ENCODE measurements around the gene CCNF.

CCNF gene

DNA sequence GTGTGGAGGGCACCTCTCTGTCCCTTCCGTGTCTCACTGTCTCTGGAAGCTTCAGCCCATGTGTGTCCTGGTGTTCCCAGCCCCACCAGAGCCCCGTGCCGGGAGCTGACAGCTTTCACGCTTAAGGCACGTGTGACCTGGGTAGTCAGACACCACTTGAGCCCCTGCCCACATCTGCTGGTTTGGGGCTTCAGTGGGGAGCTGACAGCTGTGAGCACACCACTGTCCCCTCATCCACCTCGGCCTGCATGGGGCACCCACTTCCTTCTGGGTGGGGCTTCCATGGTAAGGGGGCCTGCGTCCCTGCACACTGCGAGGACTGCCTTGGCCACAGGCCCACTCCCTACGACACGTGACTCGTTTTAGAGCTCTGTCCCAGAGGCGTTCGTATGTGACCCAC, 28.0 kb downstream of the CCNF start:
- DNase-seq (ENCODE audit: low read depth), result no peak

DNA sequence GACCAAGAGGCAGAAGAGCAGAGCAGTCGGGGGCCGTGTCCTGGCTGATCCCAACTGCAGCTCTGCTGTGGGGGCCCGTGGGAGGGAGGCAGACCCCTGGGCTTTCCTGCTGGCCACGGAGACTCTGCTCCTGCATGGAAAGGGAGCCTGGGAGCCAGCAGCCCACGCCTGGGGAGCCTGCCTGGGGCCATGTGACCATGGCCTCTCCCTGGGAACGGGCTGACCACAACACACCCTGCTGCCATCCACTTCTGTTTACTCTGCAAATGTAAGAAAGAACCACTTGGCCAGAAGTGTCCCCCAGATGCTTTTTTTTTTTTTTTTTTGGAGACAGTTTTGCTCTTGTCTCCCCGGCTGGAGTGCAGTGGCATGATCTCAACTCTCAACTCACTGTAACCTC, 28.7 kb downstream of the CCNF start:
- no peak for DNase-seq (ENCODE audit: low read depth)

DNA sequence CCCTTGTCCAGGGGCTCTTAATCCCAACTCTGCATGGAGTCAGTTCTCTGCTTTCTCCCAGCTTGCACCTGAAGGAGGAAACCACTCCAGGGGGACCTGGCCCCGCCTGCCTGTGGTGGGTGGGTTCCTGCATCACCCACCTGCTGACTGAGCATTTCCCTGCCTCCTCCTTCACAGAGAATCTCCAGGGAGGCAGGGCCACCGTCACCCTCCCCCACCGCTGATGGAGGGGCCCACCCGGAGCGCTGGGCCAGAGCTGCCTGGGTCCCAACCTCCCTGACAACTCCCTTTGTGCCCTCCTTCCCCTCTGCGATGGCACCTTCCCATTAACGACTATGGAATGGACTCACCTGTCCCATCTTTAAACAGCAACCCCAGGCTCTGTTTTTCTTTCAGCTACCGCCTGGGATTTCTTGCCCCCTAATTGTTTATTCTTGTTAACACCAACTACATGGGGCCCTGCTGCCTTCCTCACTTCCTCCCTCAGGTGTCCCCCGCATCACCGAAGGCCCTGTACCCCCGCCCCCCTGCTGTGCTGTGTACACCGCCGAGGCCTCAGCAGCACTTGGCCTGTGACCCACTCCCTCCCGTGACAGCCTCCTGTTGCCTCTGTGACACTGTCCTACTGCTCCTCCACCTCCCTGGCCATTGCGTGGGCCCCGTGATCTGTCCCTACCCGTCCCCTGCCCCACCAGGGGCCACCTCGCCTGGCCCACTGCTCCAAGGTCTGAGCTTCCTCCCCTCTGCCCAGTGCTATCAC, 29.8 kb downstream of the CCNF start:
- DNase-seq (ENCODE audit: low read depth), result no peak

DNA sequence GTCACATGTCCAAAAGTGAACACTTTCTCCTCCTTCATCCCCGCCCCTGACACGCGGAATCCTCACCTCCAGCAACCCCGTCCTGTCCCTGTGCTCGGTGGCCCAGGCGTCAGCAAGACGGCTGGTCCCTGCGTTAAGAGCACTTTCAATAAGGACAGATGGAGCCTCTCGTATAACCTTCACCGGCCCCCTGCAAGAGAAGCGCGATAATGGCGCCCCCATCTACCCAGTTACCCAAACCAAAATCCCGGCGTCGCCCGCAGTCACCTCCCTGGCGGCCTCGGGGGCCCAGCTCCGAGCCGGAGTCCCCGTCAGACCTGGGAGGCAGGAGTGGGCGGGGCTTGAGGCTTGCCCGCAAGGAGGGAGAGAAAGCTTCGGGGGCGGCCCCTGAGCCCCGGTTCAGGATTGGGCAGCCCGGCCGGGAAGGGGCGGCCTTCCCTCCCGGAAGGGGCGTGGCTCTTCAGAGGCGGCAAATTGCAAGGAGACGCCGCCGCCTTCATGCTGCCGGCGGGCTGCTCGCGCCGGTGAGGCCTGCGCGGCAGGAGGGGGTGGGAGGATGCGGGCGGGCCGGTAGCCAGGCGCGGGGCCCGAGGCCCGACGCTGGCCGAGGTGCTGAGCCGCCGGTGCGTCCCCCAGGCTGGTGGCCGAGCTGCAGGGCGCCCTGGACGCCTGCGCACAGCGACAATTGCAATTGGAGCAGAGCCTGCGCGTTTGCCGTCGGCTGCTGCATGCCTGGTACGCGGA, 30.6 kb downstream of the CCNF start, which contains the start of gene TEDC2:
TSS of gene TEDC2 (plus strand) at position 463 of the 744 bp plus-strand sequence. CDS start at position 499, 36 bp downstream.
- peak; percentile 85 for DNase-seq (ENCODE audit: low read depth)

DNA sequence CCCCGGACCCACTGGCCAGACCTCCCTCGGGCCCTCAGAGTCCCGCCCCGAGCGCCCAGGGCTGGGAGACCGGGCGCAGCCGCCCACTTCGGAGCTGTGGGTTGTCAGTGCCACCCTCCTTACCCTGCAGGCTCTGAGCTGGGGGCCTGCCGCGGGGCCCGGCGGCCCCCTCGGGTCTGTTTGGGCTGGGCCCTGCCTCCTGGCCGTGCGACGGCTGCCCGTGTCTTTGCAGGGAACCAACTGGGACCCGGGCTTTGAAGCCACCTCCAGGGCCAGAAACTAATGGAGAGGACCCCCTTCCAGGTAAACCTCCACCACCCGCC, 31.1 kb downstream of the CCNF start:
- DNase-seq (ENCODE audit: low read depth), result no peak

DNA sequence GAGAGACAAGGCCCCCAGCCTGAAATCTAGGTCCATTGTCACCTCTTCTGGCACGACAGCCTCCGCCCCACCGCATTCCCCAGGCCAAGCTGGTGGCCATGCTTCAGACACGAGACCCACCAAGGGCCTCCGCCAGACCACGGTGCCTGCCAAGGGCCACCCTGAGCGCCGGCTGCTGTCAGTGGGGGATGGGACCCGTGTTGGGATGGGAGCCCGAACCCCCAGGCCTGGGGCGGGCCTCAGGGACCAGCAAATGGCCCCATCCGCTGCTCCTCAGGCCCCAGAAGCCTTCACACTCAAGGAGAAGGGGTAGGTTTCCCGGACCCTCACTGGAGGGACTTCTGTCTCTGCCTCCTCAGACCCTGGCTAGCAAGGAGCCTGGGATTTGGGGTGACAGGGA, 31.7 kb downstream of the CCNF start:
- no peak for DNase-seq (ENCODE audit: low read depth)

DNA sequence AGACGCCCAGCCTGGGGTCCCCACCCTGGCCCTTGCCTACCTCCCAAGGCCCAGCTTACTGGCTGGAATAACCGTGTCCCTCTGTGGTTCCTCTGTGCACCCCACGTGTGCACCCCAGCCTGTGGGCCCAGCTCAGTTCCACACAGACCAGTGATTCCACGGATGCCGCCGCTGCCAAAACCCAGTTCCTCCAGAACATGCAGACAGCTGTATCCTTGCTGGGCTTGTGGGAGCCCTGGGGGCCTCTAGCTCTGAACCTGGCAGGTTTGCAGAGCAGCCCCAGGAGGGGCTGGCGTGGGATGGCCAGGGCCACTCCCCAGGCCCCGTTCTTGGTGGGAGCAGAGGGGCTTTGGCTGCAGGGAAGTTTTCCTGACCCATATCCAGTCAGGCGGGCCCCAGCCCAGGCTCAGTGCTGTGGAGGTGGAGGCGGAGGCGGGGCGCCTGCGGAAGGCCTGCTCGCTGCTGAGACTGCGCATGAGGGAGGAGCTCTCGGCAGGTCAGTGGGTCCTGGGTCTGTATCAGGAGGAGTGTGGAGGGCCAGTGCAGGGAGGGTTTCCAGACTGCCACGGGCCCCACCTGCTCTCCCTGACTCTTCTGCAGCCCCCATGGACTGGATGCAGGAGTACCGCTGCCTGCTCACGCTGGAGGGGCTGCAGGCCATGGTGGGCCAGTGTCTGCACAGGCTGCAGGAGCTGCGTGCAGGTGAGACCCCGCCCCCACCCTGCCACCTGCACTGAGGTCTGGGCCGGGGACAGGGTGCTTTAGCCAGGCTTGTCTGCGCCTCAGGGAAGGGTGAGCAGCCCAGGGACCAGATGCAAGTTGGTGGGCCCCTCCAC, 33.0 kb downstream of the CCNF start:
- no peak for DNase-seq (ENCODE audit: low read depth)

DNA sequence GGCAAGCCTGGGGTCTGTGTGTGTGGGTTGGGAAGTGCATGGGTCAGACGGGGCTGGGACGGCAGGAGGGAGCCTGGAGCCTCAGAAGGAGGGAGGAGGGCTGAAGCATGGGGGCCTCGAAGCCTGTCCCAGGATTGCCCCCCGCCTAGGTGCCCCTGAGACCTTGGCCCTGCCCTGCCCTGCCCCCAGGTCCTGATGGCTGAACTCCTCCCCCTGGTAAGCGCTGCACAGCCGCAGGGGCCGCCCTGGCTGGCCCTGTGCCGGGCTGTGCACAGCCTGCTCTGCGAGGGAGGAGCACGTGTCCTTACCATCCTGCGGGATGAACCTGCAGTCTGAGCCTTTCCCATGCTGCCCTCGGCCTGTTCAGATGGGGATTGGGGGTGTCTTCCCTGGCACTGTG, 35.1 kb downstream of the CCNF start:
- no peak for DNase-seq (ENCODE audit: low read depth)

DNA sequence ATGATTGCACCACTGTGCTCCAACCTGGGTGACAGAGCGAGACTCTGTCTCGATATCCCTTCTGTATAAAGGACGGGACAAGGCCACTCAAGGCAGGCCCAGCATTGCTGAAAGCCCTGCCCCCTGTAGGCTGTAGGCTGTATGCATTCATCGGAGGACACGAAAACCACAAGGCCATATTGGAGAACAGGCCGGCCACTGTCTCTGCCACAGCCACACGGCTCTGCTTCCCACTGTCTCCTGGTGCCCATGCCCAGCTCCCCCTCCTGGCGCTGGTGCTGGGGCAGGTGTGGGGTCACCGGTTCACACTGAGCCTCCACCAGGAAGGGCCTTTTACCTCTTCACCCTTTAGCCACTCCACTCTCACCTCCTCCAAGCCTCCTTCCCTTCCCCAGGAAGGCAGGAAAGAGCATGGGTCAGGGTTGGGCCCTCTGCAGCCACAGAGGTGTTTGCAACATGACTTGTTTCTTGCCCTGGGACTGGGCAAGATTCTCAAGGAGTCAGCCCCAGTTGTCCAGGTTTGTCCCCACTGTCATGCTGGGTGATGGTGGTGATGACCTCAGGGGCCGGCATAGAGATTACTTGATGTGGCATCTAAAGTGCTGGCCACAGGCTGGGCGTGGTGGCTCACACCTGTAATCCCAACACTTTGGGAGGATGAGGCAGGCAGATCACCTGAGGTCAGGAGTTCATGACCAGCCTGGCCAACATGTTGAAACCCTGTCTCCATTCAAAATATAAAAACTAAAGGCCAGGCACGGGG, 36.6 kb downstream of the CCNF start:
- no peak for DNase-seq (ENCODE audit: low read depth)

DNA sequence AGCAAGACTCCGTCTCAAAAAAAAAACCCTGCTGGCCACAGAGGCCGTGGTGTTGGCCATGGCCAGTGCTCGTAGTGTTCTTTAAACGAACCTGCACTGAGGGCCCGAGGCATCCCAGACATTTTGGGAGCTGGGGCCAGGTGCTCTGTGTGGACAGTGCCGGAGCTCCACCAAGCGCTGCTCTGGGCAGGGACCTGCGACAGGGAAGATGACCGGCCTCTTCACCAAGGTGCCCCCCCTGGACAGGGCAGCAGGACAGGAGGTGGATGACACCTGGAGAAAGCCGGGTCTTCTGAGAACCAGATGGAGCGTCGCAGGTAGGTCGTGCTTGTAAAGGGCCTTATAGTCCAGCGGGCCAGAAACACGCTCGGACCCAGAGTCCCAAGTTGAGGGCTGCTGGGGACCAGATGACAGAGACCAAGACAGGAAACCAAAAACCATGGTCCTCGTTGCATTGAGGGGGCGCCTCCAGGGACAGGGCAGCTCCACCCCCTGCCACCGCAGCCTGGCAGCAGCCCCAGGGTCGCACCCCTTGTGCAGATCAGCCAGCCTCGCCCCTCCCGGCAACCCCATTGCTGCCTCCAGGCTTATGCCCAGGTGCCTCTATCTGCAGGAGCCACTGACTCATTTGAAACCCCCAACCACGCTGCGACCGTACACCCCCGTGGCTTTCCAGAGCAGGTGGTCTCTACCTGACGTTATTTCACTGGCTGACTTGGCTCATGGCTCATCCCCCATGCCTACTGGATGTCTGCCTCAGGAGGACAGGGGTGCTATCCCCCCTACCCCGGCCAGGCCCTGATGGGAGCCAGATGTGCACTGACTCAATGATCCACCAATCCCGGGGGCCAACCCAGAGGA, 37.6 kb downstream of the CCNF start:
- no peak for DNase-seq (ENCODE audit: low read depth)

DNA sequence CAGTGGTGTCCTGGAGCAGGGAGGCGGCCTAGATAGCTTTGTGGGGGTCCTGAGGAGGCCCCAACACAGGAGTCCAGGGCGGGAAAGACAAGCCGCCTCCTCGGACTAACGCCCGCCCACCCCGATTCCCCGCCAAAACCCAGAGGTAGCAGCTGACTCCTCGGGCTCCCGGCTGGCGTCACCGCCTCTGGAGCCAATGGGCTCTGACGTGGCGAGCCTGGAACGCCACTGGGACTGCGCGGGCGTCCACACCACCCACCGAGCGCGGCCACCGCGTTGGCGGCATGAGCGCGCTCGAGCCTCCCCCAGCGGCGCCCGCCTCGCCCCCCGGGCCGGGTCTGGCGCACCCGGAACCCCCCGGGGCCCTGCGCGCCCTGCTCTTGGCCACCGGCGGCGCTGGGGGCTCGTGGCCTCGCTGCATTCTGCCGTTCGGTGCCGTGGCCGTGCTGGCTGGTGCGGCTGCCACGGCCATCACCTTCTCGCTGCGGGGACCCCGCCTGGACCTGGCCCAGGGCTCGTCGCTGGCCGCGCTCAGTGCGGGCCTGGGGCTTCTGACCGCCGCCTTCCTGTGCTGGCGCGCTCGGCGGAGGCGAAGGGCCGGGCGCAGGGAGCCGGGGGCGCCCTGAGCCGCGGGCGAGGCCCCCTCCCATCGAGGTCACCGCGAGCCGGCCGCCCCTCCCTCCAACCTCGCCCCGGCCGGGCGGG, 38.4 kb downstream of the CCNF start:
- peak; percentile 17 for DNase-seq (ENCODE audit: low read depth)

DNA sequence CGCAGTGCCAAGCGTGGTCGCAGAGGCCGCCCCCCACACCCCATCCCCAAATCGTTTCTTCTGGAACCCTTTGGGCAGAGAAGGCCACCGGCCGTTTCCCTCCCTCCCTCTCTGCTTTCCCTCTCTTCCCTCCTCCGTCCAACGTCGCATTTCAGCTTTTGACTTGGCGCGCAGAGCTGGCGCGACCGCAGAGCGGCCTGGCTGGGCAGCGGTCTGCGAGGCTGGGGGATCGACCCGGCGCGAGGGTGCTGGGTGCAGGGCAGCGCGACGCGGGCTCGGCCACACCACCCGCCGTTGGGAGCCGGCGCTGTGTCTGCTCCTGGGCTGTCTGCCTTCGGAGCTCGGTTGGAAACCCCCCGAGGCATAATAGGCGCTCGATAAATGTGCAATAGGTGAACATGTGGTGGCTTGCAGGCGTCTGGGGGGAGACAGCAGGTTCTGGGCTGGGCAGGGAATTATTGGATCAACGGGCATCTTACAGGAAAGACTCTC, 39.0 kb downstream of the CCNF start:
- DNase-seq (ENCODE audit: low read depth), result no peak

DNA sequence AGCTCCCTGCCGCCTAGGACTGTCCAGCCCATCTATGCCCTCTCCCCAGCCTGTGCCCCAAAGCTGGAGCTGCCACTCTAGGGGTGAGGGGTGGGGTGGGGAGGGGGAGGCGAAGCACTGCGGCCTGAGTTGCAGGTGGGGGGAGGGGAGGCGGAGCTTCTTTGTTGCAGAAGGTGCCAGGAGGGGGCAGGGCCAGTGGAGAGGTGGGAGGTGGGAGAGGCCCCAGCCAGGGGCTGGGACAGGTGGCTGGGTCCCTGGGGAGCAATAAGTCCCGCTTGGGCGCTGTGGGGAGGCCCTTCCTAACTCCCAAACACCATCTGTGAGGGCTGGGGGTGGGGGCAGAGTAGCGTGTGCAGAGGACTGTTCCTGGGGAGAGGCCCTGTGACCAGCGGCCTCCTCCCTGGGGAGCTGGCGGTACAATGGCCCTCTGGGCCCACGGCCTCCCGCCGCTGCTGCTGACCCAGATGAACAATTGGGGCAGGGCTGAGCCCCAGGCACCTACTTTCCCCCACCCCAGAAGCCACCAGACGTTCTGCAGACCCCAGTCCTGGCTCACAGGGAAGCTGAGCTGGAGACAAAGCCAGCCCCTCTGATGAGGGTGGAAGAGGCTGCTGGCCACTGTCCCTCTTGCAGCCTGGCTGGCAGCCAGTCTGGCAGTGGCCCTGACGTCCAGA, 39.6 kb downstream of the CCNF start:
- DNase-seq (ENCODE audit: low read depth), result no peak

DNA sequence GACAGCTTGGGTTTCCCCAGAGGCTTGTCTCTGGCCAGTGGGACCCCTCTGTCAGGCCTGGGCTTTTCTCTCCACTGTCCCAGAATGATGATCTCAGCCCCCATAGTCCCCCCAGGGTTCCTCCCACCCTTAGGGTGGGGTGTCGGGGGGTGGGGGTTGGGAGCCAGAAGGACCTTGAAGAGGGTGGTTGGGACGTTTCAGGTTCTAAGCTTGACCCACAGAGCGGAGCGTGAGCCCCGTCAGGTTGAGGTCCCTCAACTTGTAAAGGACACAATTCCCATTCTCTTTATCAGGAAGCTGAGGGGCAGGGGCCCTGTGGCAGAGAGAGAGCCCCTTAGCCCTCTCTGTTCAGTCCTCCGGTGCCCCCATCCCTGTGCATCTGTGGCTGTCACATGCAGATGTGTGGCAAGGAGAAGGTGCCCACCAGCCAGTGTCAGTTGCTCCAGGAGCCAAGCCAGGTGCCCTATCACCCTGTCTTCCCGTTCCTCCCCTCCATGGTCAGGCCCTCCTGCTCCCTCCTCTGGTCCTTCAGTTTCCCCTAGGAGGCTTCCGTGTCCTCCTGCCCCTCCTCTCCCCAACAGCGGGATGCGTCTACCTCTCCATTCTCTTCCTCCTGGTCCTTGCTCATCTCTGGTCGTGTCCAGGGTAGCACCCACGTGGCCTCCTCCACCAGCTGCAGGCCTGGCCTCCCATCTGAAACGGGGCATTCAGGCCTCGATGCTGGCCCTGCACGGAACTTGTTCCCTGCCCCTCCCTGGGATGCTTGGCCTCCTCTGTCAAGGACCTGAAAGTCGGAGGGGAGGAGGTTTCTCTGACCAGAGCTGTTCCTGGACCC, 40.4 kb downstream of the CCNF start:
- no peak for DNase-seq (ENCODE audit: low read depth)

DNA sequence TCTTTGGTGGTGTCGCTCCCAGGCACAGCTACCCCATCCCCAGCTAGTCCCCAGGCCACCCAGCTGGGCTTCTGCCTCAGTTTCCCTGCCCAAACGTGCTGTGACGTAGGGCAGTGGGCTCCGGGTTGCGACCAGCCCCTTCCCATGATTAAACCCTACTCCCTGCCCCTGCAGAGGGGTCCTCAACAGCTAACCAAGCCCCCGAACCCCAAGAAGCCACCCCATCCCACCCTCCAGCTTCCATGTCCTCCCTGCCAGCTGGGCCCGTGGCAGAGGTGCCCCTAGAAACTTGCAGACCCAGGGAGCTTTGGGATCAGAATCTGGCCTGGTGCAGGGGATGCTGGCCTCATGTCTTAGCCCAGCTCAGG, 41.0 kb downstream of the CCNF start:
- no peak for DNase-seq (ENCODE audit: low read depth)

DNA sequence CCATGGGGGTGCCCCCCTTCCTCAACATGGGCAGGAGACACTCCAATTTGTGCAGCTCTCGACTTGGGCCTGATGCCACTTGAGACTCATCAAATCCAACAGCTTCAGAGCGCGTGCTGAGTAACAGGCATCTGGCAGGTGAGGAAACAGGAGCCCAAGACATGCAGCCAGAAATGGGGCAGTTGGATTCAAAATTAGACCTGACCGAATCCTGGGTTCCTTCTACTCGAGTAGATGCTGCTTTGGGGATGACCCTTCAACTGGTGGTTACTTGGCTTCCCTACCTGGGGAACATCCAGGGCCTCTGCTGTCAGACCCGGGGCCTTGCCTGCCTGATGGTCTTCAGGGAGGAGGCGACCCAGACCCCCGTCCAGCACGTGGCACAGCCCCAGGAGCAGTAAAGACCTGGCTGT, 41.4 kb downstream of the CCNF start:
- DNase-seq (ENCODE audit: low read depth), result no peak

DNA sequence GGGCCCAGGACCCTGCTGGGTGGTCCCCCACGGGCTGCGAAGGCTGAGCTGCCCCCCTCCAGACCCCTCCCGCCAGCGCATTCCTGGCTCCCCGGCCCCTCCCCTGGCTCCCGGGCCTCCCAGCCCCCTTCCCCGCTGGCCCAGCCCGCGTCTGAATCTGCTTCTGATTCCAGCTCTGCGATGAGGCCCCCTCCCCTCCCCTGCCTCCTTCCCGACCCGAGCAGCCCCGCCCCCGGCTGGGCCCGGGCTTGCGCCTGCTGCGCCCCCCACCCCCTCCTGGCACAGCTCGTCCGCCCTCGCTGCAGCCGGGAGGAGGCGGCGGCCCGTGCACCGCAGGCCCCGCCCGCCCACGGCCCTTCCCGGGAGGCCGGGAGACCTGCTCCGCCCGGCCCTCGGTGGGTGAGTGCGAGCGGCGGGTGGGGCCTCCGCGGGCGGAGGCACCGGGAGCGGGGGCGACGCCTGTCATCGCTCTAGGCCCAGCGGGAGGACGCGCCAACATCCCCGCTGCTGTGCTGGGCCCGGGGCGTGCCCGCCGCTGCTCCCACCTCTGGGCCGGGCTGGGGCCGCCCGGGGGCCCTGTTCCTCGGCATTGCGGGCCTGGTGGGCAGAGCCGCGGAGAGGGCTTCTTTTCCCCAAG, 41.9 kb downstream of the CCNF start, which contains the start of gene NTN3:
TSS of gene NTN3 (plus strand) at position 282 of the 637 bp plus-strand sequence. CDS start 405 bp downstream, outside the sequence.
- no peak for DNase-seq (ENCODE audit: low read depth)

Data from fibroblast of the conjunctiva (primary cell).